ENCODE data around the gene MRPL18. TPM values are rescaled to one million over a fixed set of nuclear protein-coding genes. Genes with fewer than 3 reads are reported as not detected.
"Not testable (repeated sequence)": the region's sequence is repeated elsewhere in the genome, so short reads cannot be mapped to it uniquely, and the experiment has no call there.

MRPL18 gene
- total RNA-seq, 1 experiment from 2014 or later = 126 TPM

GRCh38 chr6:159762681-159763293 is 27.5 kb upstream of the MRPL18 start:
- in situ Hi-C loops (cut with HindIII; ENCODE audit: low pct_unique_long_range_greater_than_20kb, low sequenced_read_pairs) = no loop called here
- no peak for DNase-seq (ENCODE audit: low read depth, low spot score)

- no peak for DNase-seq (ENCODE audit: low read depth, low spot score)
- in situ Hi-C loops (cut with HindIII; ENCODE audit: low pct_unique_long_range_greater_than_20kb, low sequenced_read_pairs) = no loop called here
These were observed 23.4 kb upstream of the MRPL18 start for GRCh38 chr6:159766906-159767305.

DNA sequence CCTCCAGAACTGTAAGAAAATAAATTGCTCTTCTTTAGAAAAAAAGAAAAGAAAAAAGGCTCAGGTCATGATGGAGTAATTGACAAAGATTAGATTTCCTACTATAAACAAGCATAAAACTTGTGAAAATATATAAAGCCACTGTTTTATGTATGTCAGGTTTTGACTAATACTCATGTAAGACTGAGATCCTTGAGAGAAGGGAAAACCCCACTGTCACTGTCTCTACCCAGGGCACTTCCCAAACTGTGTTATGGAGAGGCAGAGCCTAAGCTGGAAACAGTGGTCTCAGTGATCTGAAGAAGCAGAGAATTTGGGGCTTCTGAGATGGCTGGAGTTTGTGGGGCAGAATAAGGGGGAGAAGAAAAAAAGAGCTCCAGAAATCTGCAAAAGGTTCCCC is 20.8 kb upstream of the MRPL18 start:
- in situ Hi-C loops (cut with HindIII; ENCODE audit: low pct_unique_long_range_greater_than_20kb, low sequenced_read_pairs) = no loop called here
- no peak for DNase-seq (ENCODE audit: low read depth, low spot score)

GRCh38 chr6:159772196-159772595 is 18.1 kb upstream of the MRPL18 start:
- in situ Hi-C loops (cut with HindIII; ENCODE audit: low pct_unique_long_range_greater_than_20kb, low sequenced_read_pairs) = no loop called here
- no peak for DNase-seq (ENCODE audit: low read depth, low spot score)

- no peak for DNase-seq (ENCODE audit: low read depth, low spot score)
- in situ Hi-C loops (cut with HindIII; ENCODE audit: low pct_unique_long_range_greater_than_20kb, low sequenced_read_pairs) = no loop called here
These were observed 12.9 kb upstream of the MRPL18 start for GRCh38 chr6:159777240-159777904.

- in situ Hi-C loops (cut with HindIII; ENCODE audit: low pct_unique_long_range_greater_than_20kb, low sequenced_read_pairs) = no loop called here
- no peak for DNase-seq (ENCODE audit: low read depth, low spot score)
These were observed 12.1 kb upstream of the MRPL18 start for GRCh38 chr6:159778131-159778530.

GRCh38 chr6:159778542-159779103 is 11.6 kb upstream of the MRPL18 start:
- in situ Hi-C loops (cut with HindIII; ENCODE audit: low pct_unique_long_range_greater_than_20kb, low sequenced_read_pairs) = no loop called here
- DNase-seq (ENCODE audit: low read depth, low spot score) = no peak

GRCh38 chr6:159788276-159788675 is 2.0 kb upstream of the MRPL18 start:
- DNase-seq (ENCODE audit: low read depth, low spot score) = no peak
- in situ Hi-C loops (cut with HindIII; ENCODE audit: low pct_unique_long_range_greater_than_20kb, low sequenced_read_pairs) = no loop called here

DNA sequence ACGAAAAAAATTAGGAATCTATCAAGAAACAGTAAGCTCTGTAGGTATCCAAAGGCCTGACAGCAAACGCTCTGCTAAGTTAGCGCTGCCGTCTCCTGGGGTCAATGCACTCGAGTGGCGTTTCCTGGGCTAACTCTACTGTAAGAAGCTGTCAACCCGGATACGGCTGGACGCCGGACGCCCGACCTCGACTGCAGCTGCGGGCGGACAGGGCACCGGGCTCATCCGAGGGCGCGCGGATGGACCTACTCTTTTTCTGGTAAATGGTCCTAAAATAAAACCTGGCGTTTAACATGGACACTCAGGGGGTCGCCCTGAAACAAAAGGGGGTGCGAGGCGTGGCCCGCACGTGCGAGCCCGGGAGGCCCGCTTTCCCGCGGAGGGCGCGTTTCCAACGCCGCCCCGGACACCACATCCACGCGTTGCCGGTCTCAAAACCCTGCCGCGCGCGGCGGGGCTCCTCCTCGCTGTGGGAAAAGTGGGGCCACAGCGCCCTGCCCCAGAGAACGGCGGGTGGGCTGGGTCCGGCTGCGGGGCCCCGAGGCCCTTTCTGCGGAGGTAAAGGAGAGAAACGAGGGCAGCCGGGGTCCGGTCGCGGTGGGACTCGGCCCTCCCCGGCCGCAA is 1.4 kb upstream of the MRPL18 start:
- in situ Hi-C loops (cut with HindIII; ENCODE audit: low pct_unique_long_range_greater_than_20kb, low sequenced_read_pairs) = no loop called here
- peak; percentile 21 for DNase-seq (ENCODE audit: low read depth, low spot score)

GRCh38 chr6:159789377-159790148 is 704 bp upstream of the MRPL18 start, which contains the start of gene TCP1:
TCP1 (minus strand) TSS chr6:159789602; CDS start chr6:159789468, 134 bp downstream.
- in situ Hi-C loops (cut with HindIII; ENCODE audit: low pct_unique_long_range_greater_than_20kb, low sequenced_read_pairs) = no loop called here
- peak; percentile 99 for DNase-seq (ENCODE audit: low read depth, low spot score)

- DNase-seq (ENCODE audit: low read depth, low spot score) = no peak
- in situ Hi-C loops (cut with HindIII; ENCODE audit: low pct_unique_long_range_greater_than_20kb, low sequenced_read_pairs) = no loop called here
These were observed 810 bp downstream of the MRPL18 start for GRCh38 chr6:159790956-159791598.

DNA sequence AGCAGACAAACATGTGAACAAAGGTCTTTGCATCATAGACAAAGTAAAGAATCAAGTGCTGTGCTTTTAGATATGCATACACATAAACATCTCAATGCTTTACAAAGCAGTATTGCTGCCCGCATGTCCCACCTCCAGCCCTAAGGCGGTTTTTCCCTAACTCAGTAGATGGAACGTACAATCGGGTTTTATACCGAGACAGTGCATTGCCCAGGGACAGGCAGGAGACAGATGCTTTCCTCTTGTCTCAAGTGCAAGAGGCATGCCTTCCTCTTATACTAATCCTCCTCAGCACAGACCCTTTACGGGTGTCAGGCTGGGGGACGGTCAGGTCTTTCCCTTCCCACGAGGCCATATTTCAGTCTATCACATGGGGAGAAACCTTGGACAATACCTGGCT is 4.7 kb downstream of the MRPL18 start:
- in situ Hi-C loops (cut with HindIII; ENCODE audit: low pct_unique_long_range_greater_than_20kb, low sequenced_read_pairs); DNase-seq (ENCODE audit: low read depth, low spot score): not testable (repeated sequence)

- in situ Hi-C loops (cut with HindIII; ENCODE audit: low pct_unique_long_range_greater_than_20kb, low sequenced_read_pairs) = no loop called here
- DNase-seq (ENCODE audit: low read depth, low spot score) = no peak
These were observed 7.3 kb downstream of the MRPL18 start for GRCh38 chr6:159797554-159797953.

- in situ Hi-C loops (cut with HindIII; ENCODE audit: low pct_unique_long_range_greater_than_20kb, low sequenced_read_pairs) = no loop called here
- DNase-seq (ENCODE audit: low read depth, low spot score) = no peak
These were observed 10.0 kb downstream of the MRPL18 start, which contains the start of gene PNLDC1 for GRCh38 chr6:159800141-159800865. PNLDC1 (plus strand) TSS chr6:159800276; CDS start chr6:159800308, 32 bp downstream.

- no peak for DNase-seq (ENCODE audit: low read depth, low spot score)
- in situ Hi-C loops (cut with HindIII; ENCODE audit: low pct_unique_long_range_greater_than_20kb, low sequenced_read_pairs) = no loop called here
These were observed 11.7 kb downstream of the MRPL18 start for GRCh38 chr6:159801935-159802334.

- in situ Hi-C loops (cut with HindIII; ENCODE audit: low pct_unique_long_range_greater_than_20kb, low sequenced_read_pairs) = no loop called here
- DNase-seq (ENCODE audit: low read depth, low spot score) = no peak
These were observed 14.2 kb downstream of the MRPL18 start for GRCh38 chr6:159804504-159804903.
